ENCODE data around the gene TBX21. TPM values are rescaled to one million over a fixed set of nuclear protein-coding genes. Genes with fewer than 3 reads are reported as not detected.

TBX21 gene
- total RNA-seq, 2 donors from 2014 or later = not detected

GRCh38 chr17:47717979-47718621 lies 14.9 kb upstream of the TBX21 start:
- Mint-ChIP-seq H3K36me3 (ENCODE audit: low read depth) (no peaks in the 10 kb centered on the region), H3K27ac (no peak overlapping the region), H3K4me3 (no peak overlapping the region), H3K4me1 (no peaks in the 10 kb centered on the region), H3K27me3 (ENCODE audit: insufficient read depth) (peaks cover 85% of the 10 kb centered on the region), H3K9me3 (peaks cover 3% of the 10 kb centered on the region)
- H3K36me3 ChIP-seq (ENCODE audit: control insufficient read depth, insufficient read depth, low read length) = no peaks in the 10 kb centered on the region
- no peak overlapping the region for H3K27ac ChIP-seq (ENCODE audit: low read depth, low read length)
- peaks cover 41% of the 10 kb centered on the region for H3K27me3 ChIP-seq (ENCODE audit: control insufficient read depth, insufficient read depth, low read length, poor library complexity, severe bottlenecking)
- 73 to 77% methylated on average over 9 of the region's 9 CpGs for WGBS, 2 experiments (ENCODE audit: insufficient coverage in 1 of 2, insufficient read length in 1 of 2)
- no peak overlapping the region for H3K4me3 ChIP-seq (ENCODE audit: low read length)
- no peak overlapping the region for H3K9ac ChIP-seq (ENCODE audit: extremely low read depth, low read length, poor library complexity, severe bottlenecking)
- H3K9me3 ChIP-seq (ENCODE audit: control insufficient read depth, low read length) = no peaks in the 10 kb centered on the region
- no peak for DNase-seq
- H3K4me1 ChIP-seq (ENCODE audit: control insufficient read depth, insufficient read depth, low read length) = no peaks in the 10 kb centered on the region
- TF ChIP-seq CTCF (conservative IDR thresholded peaks at IDR 0.05) = no peak

- Mint-ChIP-seq H3K4me3 (no peak overlapping the region), H3K9me3 (peaks cover 3% of the 10 kb centered on the region), H3K4me1 (no peaks in the 10 kb centered on the region), H3K36me3 (ENCODE audit: low read depth) (no peaks in the 10 kb centered on the region), H3K27ac (no peak overlapping the region), H3K27me3 (ENCODE audit: insufficient read depth) (peaks cover 84% of the 10 kb centered on the region)
- Histone ChIP-seq H3K36me3 (ENCODE audit: control insufficient read depth, insufficient read depth, low read length) (no peaks in the 10 kb centered on the region), H3K27ac (ENCODE audit: low read depth, low read length) (no peak overlapping the region), H3K4me3 (ENCODE audit: low read length) (no peak overlapping the region), H3K9ac (ENCODE audit: extremely low read depth, low read length, poor library complexity, severe bottlenecking) (no peak overlapping the region), H3K27me3 (ENCODE audit: control insufficient read depth, insufficient read depth, low read length, poor library complexity, severe bottlenecking) (peaks cover 41% of the 10 kb centered on the region), H3K9me3 (ENCODE audit: control insufficient read depth, low read length) (no peaks in the 10 kb centered on the region), H3K4me1 (ENCODE audit: control insufficient read depth, insufficient read depth, low read length) (no peaks in the 10 kb centered on the region)
- DNase-seq = no peak
- 86 to 88% methylated on average over 8 of the region's 8 CpGs for WGBS, 2 experiments (ENCODE audit: insufficient coverage in 1 of 2, insufficient read length in 1 of 2)
- TF ChIP-seq CTCF (conservative IDR thresholded peaks at IDR 0.05) = no peak
These were observed 14.2 kb upstream of the TBX21 start for GRCh38 chr17:47718634-47719405.

- Histone ChIP-seq H3K4me3 (ENCODE audit: low read length) (no peak overlapping the region), H3K27ac (ENCODE audit: low read depth, low read length) (no peak overlapping the region), H3K36me3 (ENCODE audit: control insufficient read depth, insufficient read depth, low read length) (no peaks in the 10 kb centered on the region), H3K9ac (ENCODE audit: extremely low read depth, low read length, poor library complexity, severe bottlenecking) (no peak overlapping the region), H3K27me3 (ENCODE audit: control insufficient read depth, insufficient read depth, low read length, poor library complexity, severe bottlenecking) (peaks cover 41% of the 10 kb centered on the region), H3K9me3 (ENCODE audit: control insufficient read depth, low read length) (no peaks in the 10 kb centered on the region), H3K4me1 (ENCODE audit: control insufficient read depth, insufficient read depth, low read length) (no peaks in the 10 kb centered on the region)
- TF ChIP-seq CTCF (conservative IDR thresholded peaks at IDR 0.05) = no peak
- Mint-ChIP-seq H3K9me3 (peaks cover 3% of the 10 kb centered on the region), H3K36me3 (ENCODE audit: low read depth) (no peaks in the 10 kb centered on the region), H3K4me3 (no peak overlapping the region), H3K27me3 (ENCODE audit: insufficient read depth) (peaks cover 82% of the 10 kb centered on the region), H3K4me1 (peaks cover 1% of the 10 kb centered on the region), H3K27ac (no peak overlapping the region)
- no peak for DNase-seq
- 85 to 88% methylated on average over 3 to 9 of the region's 9 CpGs for WGBS, 2 experiments (ENCODE audit: insufficient coverage in 1 of 2, insufficient read length in 1 of 2)
These were observed 13.5 kb upstream of the TBX21 start for GRCh38 chr17:47719411-47720152.

Data from endodermal cell (in vitro differentiated cells).